Measurements from ENCODE around the gene GPR171.

DNA sequence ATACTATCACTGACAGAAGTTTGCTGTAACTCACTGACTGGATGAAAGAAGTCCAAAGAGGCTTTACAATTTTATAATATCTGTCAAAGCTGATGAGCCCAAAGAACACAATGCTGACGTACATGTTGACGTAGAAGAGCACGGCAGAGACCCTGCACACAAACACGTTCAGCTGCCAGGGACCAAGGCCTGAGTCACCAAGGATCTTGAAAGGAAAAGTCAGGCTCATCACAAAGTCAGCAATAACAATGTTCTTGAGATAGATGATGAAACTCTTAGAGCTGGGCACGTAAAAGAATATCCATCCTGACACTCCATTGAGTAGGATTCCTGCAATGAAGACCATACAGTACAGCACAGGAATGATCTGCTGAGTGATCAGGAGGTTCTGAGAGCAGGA, 10.9 kb upstream of the GPR171 start:
- TF ChIP-seq, protein P1, sequence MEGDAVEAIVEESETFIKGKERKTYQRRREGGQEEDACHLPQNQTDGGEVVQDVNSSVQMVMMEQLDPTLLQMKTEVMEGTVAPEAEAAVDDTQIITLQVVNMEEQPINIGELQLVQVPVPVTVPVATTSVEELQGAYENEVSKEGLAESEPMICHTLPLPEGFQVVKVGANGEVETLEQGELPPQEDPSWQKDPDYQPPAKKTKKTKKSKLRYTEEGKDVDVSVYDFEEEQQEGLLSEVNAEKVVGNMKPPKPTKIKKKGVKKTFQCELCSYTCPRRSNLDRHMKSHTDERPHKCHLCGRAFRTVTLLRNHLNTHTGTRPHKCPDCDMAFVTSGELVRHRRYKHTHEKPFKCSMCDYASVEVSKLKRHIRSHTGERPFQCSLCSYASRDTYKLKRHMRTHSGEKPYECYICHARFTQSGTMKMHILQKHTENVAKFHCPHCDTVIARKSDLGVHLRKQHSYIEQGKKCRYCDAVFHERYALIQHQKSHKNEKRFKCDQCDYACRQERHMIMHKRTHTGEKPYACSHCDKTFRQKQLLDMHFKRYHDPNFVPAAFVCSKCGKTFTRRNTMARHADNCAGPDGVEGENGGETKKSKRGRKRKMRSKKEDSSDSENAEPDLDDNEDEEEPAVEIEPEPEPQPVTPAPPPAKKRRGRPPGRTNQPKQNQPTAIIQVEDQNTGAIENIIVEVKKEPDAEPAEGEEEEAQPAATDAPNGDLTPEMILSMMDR (IDR thresholded peaks at IDR 0.05; ENCODE audit: insufficient read depth, low read depth, low read length): no peak
- TF ChIP-seq EZH2 (IDR thresholded peaks at IDR 0.05; ENCODE audit: insufficient read depth, low read length): no peak

Data from astrocyte (in vitro differentiated cells and primary cell).